Measurements from ENCODE around the gene FAT3.

Gene FAT3

DNA sequence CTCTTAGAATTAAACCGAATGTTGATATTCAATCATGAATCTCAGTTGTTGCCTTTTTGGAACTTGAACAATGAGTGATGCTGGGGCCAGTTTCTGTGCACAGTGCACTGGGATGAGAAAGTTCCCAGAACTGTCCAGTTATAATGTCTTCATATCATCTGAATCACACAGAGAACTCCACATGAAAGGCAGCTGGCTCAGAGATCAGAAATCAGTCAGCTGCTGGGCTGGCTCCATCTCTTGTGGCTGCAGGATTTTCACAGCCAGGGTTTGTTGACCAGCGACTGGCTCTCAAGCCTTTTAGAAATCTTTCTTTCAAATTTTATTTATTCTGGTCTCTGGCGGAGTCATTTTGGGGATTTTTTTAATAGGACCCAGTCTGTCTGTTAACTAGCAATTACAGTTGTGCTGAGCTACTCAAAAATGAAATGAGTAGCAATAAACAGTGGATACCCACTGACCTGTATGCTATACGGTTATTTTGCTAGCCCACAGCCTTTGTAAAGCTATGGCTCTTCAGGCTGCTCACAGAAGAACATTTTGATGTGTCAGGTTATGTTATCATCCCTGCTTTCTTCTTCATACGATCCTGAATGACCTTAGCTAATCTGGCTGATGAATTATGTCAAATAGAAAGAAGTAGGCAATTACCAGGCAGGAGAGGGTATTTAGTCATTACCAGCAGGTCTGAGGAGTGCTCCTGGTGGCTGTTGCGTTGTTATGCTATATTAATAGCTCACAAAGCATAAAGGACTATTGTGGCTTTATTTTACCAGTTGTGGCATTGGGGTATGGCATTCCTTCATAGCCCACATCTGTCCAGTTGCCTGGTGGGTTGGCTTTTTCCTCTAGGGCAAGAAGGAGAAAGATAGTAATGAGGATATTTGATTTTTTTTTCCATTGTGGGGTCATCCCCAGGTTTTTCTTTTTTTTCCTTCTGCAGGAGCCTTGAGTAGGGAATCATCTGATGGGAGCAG, 3.6 kb downstream of the FAT3 start:
- no peak for DNase-seq

DNA sequence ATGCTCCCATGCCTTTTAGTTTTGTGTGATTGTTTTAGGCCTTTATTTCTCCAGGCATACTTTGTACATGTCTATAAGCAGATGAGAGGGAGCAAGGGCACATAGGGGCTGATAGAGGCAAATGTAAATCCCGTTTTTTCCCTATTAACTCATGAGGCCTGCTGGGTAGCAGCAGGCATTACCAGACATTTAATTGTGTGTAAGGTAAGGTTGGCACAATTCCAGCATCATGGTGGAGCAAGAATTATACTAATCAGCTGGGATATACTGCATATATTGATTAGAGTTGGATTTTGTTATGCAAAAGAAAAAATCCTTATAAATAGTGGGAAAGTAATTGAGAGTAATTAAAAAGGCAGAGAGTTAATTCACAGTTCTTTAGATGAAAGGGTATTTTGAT, 12.2 kb downstream of the FAT3 start:
- no peak for DNase-seq

DNA sequence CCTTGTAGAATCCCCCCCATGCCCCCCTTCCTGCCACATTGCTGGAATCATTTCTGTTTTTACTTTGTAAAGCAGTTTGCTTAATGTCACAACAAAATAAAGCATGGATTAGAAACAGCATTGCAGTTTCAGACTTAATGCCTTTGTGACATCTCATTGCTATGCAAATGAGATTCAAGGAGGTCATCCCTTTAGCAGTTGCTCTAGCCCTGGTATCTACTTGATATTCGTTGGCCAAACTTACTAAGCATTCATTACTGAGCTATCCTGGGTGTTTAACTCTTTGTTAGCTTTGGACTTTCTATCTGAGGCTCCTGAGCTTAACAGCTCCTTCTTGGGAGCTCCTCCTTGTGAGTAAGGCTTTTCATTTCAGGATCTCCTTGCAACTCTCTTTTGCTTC, 16.3 kb downstream of the FAT3 start:
- DNase-seq = no peak

DNA sequence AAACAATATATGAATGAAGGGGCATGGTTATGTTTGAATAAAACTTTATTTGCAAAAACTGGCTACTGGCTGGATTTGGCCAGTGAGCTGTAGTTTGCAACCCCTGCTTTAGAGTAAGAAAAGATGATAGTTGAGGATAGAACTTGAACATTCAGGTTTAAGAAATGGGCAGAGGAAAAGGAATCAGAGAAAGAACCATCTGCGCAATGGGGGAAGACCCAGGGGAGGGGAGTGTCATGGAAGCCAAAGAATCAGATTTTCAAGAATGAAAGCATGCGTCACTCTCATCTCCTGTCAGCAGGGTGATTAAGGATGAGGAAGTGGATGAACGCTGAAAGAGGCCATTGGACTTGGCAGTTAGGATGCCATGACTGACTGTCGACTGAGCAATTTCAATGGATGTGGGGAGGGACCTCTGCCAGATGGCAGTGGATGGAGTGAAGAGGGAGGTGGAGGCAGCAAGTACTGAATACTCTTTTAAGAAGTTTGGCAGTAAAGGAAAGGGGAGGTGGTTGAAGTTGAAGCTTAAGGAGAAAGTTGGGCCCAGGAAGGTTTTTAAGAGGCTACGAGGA, 21.2 kb downstream of the FAT3 start:
- no peak for DNase-seq

DNA sequence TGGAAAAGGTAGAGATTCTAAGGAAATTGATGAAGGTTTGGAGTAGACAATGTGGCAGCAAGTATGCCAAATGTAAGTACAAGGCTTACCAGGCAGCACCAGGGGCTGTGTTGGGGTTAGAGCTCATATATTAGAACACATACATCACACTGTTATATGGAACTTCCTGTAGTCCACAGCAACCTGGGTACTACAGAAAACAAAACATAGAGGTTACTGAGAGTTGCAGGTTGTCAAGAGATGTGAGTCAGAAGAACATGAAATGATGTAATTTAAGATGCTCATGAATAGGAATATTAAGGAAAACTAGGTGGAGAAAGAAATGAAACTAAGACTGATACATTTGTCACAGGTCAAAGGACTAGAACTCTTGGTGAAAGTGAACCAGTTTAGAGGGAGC, 22.0 kb downstream of the FAT3 start:
- DNase-seq = no peak

DNA sequence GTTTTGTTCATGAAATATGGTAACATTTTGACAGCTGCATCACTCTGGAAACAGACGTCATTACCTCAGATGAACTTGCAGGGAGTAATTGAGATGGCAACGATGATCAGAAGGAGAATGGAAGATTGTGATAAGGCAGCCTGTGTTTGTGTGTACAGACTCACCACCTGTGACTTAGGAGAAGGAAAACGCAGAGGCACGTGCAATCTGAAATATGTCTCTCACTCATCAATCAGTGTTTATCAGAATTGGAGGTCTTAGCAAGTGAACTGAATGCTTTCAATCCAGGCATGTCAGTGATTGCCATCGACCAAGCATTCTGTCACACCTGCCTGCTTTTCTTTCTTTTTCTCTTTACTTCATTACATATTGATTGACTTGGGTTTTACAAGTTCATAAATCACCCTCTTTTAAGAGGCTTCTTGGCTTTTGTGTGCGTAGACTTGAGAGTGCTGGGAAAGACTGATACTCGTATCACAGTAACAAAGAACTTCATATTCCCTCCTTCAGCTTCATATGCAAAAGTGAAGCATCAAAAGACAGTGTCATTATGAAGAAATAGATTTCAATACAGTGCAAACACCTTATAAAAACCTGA, 24.6 kb downstream of the FAT3 start:
- no peak for DNase-seq

DNA sequence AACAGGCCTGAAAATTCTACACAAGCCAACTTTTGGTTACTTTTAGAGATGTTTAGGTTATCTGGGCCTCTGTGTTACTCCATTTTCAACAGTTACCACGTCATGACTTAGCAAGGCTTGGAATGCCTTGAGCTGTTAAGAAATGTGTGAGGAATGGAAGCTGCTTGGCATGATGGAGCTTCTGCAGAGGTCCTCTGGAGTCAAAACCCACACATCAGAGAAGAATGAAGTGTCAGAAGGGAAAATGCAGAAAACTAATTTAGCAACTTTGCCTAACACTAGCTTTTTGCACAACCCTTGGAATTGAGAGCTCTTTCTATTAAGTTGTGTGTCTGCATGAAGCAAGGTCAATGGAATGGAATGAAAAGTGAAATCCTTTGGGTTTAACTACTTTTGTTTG, 27.4 kb downstream of the FAT3 start:
- no peak for DNase-seq

DNA sequence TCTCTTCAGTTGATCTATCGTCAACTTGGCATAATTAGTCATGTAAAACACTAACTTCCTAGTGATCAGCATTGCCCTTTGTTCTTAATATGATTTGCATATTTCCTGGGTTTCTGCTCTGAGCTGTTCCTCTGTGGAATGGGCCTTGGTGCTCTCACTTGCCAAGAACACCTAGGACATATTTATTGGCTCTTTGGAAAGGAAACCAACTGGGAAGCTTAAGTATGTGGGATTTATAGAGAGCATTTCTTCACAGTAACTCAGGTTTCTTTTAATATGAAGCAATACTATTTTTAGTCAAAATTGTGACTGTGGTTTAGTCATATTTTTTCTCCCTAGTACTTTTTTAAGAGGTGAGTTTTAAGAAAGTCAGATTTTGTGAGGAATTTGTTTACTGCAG, 28.8 kb downstream of the FAT3 start:
- no peak for DNase-seq

DNA sequence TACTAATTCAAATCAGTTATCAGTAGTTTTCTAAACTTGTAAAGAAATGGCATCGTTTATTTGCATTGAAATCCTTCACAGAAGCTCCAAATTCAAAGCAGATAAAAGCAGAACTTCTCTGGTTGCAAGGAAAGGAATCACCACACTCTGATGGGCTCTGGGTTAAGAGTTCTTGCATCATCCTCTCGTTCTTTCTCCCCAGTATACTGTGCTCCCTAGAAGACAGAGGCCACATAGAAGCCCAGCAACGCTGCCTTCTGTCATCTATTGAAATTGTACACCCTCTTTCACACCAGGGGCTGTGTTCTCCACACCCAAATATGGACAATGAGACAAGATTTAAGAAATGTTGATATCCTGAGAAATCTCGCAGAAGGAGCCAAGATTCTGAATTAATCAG, 29.3 kb downstream of the FAT3 start:
- DNase-seq = no peak

DNA sequence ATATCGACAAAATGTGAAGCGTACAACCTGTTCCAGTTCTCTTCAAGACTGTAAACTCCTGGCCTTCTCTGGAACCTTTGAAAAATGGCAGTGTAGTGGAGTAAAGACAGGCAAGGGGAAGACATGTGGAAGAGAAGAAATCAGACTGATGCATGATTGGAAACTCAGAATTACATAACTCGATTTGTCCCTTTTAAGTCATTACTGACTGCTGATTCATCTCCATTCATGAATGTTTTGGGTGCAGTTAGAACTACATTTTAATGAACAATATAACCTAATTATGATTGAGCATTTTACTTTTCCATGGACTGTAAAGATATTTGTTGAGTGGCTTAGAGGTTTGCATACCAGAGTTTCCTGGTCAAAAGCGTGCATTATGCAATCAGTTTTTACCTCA, 32.9 kb downstream of the FAT3 start:
- no peak for DNase-seq

DNA sequence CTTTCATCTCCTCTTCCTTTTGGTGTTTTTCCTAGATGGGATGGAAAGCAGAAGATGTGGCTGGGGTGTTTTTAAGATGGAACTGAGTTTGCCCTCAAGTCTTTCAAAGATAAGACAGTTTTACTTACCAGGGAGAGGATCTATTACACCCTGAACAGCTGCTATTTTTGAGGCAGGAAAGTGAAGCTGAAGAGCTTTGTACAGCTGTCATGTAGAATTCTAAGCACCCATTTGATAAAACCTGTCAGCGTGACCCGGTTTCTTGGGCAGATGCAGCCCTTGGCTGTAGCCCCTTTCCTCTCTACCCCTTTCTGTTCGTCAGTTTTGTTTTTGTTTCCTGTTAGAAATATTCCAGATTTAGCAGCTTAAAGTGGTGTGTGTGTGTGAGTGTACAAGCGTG, 35.2 kb downstream of the FAT3 start:
- no peak for DNase-seq

DNA sequence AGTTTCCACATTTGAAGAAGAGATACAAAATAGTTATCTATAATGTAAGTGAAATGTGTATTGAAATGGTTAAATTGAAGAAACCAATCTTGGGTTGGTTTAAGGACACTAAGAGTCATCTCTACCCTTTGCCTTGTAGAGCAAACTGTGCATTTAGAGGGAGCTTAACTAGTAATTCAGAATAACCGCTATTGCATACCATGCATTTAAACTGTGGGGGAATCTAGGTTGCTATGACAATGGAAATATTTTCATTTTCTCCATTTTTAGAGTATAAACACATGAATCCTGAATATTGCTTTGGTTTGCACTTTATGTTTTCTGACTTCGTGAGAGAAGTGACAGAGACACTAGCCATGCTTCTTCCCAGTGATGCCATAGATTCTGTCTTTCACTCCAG, 39.7 kb downstream of the FAT3 start:
- DNase-seq = no peak

DNA sequence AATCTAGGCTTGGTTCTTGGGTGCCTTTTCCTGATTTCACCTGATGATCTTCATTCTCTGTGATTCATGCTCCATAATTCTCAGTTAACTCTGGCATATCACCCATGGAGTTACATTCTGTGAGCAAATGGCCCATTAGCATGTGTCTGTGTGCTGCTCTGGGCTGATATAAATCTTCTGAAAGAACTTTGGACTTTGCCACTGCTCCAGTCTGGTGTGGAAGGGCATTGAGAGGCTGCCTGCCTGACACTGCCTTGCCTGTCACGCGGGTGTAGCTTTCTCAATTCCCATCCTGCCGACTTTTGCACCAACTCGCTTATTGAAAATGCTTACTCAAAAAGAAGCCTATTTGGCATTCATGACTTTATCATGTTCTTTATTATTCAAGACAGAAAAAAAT, 42.2 kb downstream of the FAT3 start:
- no peak for DNase-seq

DNA sequence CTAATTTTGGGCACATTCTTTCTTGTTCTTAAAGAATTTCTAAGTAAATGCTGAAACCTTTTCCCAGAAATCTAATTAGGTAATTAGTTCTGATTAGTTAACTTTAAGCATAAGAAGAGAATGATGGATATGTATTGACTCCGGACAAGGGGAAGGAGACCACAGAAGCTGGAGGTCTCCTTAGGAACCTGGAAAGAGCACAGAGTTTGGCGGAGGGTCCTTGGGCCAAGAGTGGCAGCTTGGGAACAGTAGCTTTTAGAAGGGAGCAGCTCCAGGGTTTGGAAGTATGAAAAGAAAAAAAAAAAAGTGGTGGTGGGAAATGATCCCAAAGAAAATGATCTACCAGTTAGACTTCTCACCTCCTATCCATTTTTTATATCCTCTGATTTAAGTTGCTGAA, 42.7 kb downstream of the FAT3 start:
- DNase-seq = no peak

DNA sequence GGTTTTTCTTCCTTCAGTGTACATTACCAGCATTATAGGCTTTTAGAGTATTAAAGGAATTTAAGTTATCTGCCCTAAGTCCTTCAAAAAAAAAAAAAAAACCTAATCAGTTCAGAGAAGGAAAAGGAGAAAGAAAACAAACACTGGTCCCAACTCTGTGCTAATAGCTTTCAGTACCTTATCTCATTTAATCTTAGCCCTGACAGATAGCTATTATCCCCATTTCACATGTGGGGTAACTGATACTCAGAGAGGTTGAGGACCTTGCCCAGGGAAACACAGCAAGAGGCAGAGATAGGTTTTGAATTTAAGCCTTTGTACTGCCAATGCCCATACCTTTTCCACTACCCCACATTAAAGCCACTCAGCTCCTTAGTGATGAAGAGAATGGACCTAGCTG, 43.4 kb downstream of the FAT3 start:
- DNase-seq = no peak

DNA sequence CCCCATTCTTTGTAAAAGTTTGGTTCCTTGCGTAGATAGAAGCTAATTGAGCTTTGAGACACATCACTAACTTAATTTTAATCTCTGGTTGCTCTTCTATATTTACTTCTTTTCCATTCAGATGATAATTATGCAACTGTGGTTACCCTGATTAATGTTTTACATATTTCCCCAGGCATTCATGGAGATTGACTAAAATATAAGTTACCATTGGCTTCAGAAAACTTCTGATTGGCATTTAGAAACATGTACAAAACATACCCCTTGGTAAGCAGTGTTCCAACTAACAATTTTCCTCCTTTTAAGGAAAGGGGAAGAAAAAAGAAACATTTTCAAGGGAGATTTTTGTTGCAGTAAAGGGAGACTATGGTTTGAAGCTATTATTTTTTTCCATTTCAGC, 43.9 kb downstream of the FAT3 start:
- DNase-seq = no peak

DNA sequence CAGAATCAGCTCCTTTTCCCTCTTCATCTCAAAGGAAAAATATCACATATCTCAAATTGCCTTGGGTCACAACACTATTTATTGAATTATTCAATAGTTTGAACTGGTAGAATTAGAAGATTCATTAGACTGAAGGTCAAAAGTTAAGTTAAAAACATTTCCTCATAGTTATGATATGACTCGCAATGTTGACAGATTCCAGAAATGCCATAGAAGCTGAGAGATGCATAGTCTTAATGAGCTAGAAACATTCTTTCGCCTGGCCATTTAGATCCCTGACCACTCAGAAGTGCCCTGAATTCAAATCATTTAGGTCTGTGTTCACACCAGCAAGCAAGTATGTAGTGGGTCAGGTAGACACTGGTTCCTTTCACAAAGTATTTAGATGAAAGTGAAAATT, 44.4 kb downstream of the FAT3 start:
- DNase-seq = no peak

DNA sequence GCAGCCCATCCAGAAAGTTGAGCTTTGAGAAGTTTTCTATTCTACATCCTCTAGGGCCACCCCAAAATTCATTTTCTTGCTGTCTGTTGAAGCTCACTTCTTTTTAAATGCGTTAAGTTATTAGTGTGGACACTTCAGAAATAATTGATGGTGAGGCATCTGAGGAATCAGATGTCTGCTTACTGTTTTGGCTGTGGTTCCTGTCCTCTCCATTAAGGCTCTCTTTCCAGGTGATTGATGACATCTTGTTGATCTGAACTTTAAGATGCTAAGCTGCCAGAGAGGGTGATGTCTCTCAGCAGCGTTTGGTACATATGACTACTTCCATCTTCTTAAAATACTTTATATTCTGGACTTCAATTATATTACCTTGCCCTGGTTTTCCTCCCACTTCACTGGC, 45.2 kb downstream of the FAT3 start:
- no peak for DNase-seq

DNA sequence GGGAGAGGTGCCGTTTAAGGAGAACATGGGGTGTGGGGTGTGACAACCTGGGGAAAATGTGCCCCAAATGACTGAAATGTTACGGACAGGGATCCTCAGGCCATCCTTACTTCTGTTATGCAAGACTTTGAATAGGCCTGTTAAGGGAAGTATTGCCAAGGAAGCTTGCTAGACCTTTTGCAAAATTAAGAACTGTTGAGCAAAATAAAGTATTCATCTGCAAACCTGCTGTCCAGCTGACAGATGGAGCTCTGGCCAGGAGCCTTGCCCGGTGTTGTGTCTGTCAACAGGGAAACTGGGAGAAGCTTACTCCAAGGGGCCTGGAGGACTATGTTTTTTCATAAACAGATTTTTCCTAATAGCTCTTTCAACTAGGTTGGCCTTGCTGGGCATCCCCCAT, 48.0 kb downstream of the FAT3 start:
- no peak for DNase-seq

Data from stimulated activated CD4-positive, alpha-beta T cell treated with anti-CD3 and anti-CD28 coated beads, Interleukin-15, amount 100 ng/mL, for 24 hours (primary cell).